ENCODE data around the gene PLA2G2A.
"Not testable (repeated sequence)": the region's sequence is repeated elsewhere in the genome, so short reads cannot be mapped to it uniquely, and the experiment has no call there.

The PLA2G2A gene

GRCh38 chr1:19971664-19972063 is 7.8 kb downstream of the PLA2G2A start:
- DNase-seq, result no peak

- no peak for DNase-seq
Measured at GRCh38 chr1:19969898-19970660, 9.3 kb downstream of the PLA2G2A start.

GRCh38 chr1:19967808-19968207 is 11.6 kb downstream of the PLA2G2A start:
- DNase-seq, result no peak

DNA sequence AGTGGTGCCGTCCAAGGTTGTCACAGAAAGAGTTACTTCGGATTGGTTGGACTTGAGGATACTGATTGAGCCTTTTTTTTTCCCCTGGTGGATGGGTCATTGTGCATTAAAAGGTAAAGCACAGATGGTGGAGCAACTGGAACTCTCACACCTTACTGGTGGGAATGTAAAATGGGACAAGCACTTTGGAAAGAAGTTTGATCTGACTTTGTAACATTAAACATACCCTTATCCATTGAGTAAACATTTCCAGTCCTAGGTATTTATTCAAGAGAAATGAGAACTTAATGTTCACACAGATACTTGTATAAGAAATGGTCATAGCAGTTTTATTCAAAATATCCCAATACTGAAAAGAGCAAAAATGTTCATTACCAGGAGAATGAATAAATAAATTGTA is 14.9 kb downstream of the PLA2G2A start:
- no peak for DNase-seq

- DNase-seq, result no peak
Measured at GRCh38 chr1:19963636-19964035, 15.8 kb downstream of the PLA2G2A start.

GRCh38 chr1:19960591-19960990 is 18.8 kb downstream of the PLA2G2A start:
- no peak for DNase-seq

- DNase-seq, result no peak
Measured at GRCh38 chr1:19957779-19958178, 21.6 kb downstream of the PLA2G2A start.

- DNase-seq, result no peak
Measured at GRCh38 chr1:19955534-19956170, 23.8 kb downstream of the PLA2G2A start.

DNA sequence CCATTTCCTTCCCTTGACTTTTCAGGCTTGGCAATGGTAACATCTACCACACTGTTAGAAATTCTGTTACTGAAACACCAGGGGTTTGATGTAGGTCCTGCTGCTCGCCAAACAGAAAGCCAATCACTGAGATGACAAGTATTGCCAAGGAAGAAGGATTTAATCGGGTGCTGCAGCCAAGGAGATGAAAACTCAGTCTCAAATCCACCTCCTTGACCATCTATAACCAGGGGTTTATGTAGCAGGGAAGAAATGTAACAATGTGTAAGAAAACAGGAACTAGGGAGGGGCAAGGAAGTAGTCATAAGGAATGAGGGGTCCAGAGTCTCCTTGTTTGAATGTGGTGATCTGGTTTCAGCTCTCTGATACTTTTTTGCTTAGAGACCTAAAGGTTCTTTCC is 25.4 kb downstream of the PLA2G2A start:
- no peak for DNase-seq

DNA sequence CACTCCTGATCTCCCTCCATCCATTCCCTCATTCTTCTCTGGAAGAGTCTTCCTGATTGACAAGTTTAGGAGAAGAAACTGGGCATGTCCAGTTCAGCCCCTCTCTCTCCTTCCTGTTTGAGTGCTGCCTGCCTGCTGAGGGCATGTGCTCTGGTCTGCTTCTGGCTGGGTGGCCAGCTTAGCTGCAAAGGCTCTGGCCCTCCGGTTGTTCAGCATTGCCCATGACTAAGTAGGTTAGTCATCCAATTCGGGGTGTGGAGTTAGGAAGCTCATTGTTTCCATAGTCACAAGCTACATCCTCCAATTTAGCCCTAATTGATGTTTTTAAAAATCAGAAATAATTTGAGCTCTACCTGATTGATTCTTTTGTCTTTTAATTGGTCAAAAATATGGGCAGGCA is 30.4 kb downstream of the PLA2G2A start:
- DNase-seq, result no peak

GRCh38 chr1:19946971-19947370 is 32.4 kb downstream of the PLA2G2A start:
- no peak for DNase-seq

- DNase-seq, result no peak
Measured at GRCh38 chr1:19946331-19946751, 33.1 kb downstream of the PLA2G2A start.

GRCh38 chr1:19945914-19946313 is 33.5 kb downstream of the PLA2G2A start:
- DNase-seq, result no peak

GRCh38 chr1:19942657-19943056 is 36.8 kb downstream of the PLA2G2A start:
- no peak for DNase-seq

- DNase-seq, result no peak
Measured at GRCh38 chr1:19942088-19942487, 37.3 kb downstream of the PLA2G2A start.

- DNase-seq, result no peak
Measured at GRCh38 chr1:19941206-19941568, 38.2 kb downstream of the PLA2G2A start.

GRCh38 chr1:19940486-19941205 is 38.8 kb downstream of the PLA2G2A start:
- no peak for DNase-seq

- no peak for DNase-seq
Measured at GRCh38 chr1:19938472-19938871, 40.9 kb downstream of the PLA2G2A start.

DNA sequence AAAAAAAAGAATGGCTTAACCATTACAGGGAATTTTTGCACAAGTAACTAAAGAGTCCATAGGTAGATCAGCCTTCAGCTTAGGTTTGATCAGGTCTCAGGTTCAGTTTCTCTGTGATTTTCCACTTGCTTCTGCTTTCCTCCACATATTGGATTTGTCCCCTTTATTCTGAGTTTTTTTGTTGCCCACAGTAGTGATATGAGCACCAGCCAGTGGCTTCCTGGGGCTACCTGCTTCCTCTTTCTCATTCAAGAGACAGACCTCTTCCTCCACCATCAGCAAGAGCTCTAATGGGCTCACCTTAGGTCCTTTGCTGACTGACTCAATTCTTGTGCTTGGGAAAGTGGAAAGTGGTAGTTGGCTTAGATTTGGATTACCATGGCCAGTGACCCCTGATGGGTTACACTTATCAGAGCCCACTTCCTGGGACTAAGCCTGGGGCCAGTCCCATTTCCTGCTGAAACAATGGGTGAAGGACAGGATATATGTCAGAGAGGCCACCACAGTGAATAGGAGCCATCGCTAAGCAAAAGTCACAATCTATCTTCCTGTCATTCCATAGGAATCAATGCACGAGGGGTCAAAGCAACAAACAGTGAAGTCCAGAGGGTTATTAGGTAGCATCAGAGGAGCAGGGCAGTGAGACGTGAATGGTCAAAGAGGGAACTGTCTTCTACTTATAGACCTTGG is 43.2 kb downstream of the PLA2G2A start:
- no peak for DNase-seq

DNA sequence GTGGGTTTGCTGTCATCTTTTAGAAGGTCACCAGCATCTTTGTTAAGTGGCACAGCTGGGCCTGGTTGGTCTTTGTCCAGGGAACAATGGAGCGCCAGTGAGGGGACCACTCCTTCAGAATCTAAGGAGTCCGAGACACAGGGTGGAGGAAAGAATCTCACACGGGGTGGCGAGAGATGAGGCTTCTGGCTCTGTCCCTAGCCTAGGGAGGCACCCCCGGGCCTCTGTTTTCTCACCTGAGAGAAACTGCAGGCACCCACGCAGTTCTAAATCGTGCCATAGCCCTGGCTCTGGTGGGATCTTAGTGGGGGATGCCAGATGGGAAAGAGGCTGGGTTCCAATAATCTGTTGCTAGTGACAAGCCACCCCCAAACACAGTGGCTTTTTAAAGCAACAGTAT is 45.1 kb downstream of the PLA2G2A start:
- DNase-seq, result no peak

GRCh38 chr1:19932866-19933265 is 46.6 kb downstream of the PLA2G2A start:
- DNase-seq, result no peak

GRCh38 chr1:19927130-19927421 is 52.3 kb downstream of the PLA2G2A start:
- not testable (repeated sequence) for DNase-seq

DNA sequence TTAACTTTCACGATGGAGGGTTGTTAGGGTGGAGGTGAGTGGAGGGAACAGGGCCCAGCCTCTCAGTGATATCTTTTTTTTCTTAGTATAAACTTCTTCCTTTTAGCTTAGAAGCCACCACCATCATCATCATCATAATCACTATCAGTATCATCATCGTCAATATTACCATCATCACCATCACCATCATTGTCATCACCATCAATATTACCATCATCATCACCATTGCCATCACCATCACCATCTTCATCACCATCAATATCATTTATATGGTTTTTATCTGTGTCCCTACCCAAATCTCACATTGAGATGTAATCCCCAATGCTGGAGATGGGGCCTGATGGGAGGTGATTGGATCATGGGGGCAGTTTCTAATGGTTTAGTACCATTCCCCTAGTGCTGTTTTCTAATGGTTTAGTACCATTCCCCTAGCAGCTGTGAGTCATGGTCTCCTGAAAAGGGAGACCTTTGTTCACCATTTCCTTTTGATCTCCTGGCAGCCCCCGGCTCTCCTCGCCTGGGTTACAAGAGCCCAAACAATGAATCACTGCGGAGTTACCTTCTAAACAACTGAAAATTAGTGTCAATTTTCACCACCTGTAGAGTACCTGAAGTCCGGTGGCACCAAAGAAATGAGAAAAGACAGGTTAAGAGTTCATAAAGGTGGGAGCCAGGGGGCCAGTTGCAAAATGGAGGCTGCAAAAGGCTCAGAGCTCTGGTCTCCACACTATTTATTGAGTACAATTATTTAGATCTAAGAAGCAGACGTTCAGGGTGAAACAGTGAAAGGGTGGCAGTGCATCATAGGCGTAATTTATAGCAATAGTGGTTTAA is 52.9 kb downstream of the PLA2G2A start:
- DNase-seq, result no peak

Data from NCI-H1694 (cell line).